Stomach (tissue), 9 donors: ENCODE measurements around the gene PDE8A. TPM values are rescaled to one million over a fixed set of nuclear protein-coding genes. Genes with fewer than 3 reads are reported as not detected.
A peak's percentile ranks its signal among the peaks of the same experiment; 100 is the strongest.

Source experiments
- DNase-seq, 2 donors: peaks; one replicate each; pipeline versions ENCODE4 v3.0.0 to v3.0.0-alpha.2; 2013 to 2019
- H3K27ac ChIP-seq, 5 donors: fragments of 200-600 bp in 4 of 5; sonication (generic) in 4 of 5; one replicate each; pipeline ENCODE4 v1.5.1; 2013 to 2019; ENCODE audit warnings: mild to moderate bottlenecking in 1 of 5, moderate library complexity in 1 of 5
- H3K27me3 ChIP-seq, 3 donors: fragments of 200-600 bp; sonication (generic); one replicate each; pipeline ENCODE4 v1.5.1; 2017 to 2019; ENCODE audit warnings: mixed run types in 1 of 3
- H3K36me3 ChIP-seq, 4 donors: fragments of 200-600 bp; sonication (generic); 1 replicate in 3 of 4; 2 replicates in 1 of 4; pipeline ENCODE4 v1.5.1; 2016 to 2019
- H3K4me1 ChIP-seq, 4 donors: fragments of 200-600 bp; sonication (generic); one replicate each; pipeline ENCODE4 v1.5.1; 2016 to 2019
- H3K4me3 ChIP-seq, 4 donors: fragments of 200-600 bp; sonication (generic) in 3 of 4; one replicate each; pipeline ENCODE4 v1.5.1; 2016 to 2019; ENCODE audit warnings: mild to moderate bottlenecking in 1 of 4
- H3K9me3 ChIP-seq, 4 donors: fragments of 200-600 bp; sonication (generic); one replicate each; pipeline ENCODE4 v1.5.1; 2016 to 2019
- CTCF ChIP-seq, 7 experiments: fragments of 450-650 bp in 4 of 7; fragments of 200-600 bp in 3 of 7; sonication (generic) in 3 of 7; IDR thresholded peaks; one replicate each; pipeline ENCODE4 v1.5.1; 2016 to 2019; ENCODE audit warnings: antibody characterized with exemption in 7 of 7, control low read depth in 2 of 7, mild to moderate bottlenecking in 1 of 7
- EP300 ChIP-seq: sonication (generic); formaldehyde crosslinking; IDR thresholded peaks from one replicate; pipeline ENCODE4 v1.6.1; 2017; ENCODE audit warnings: antibody characterized with exemption
- POLR2A ChIP-seq, 4 donors: fragments of 450-650 bp; IDR thresholded peaks; one replicate each; pipeline ENCODE4 v1.6.1; 2016; ENCODE audit warnings: antibody characterized with exemption in 4 of 4, control low read depth in 2 of 4, mild to moderate bottlenecking in 1 of 4, moderate library complexity in 1 of 4
- POLR2AphosphoS5 ChIP-seq, 3 donors: sonication (generic); formaldehyde crosslinking; IDR thresholded peaks; one replicate each; pipeline ENCODE4 v1.6.1; 2016; ENCODE audit warnings: antibody characterized with exemption in 3 of 3
- WGBS, 5 donors: extraction: QIAGEN DNeasy Blood & Tissue Kit in 3 of 5; methylation state at CpG; one replicate each; pipeline versions ENCODE4 v1.1.5 to v1.1.7; 2013 to 2018; 5-methylcytosine and 5-hydroxymethylcytosine counted together
- intact Hi-C: fragments of 100-400 bp; cut with DNase I; formaldehyde crosslinking; loops from one replicate; pipeline ENCODE4 v1.15.1; 2023; ENCODE audit warnings: low total_unique reads
- polyA plus RNA-seq, 3 donors: library from polyadenylated mRNA; stranded (reverse); fragments of 200-250 nt; gene quantifications; one replicate each; pipeline ENCODE4 v1.2.3, GENCODE V29; 2013
- total RNA-seq, 5 donors: library from RNA; depleted of rRNA; stranded (reverse); fragments of >200 nt; gene quantifications; one replicate each; pipeline versions ENCODE4 v1.1.0 to v1.2.3, GENCODE V29; 2014 to 2016
- donor health status: healthy with polysubstance abuse.
- donor health status: Bipolar disorder and iron deficiency.
- donor health status: healthy.

The PDE8A gene
- total and polyA plus RNA-seq, 8 donors, result 15.6 to 85.9 (median 38.3) TPM

DNA sequence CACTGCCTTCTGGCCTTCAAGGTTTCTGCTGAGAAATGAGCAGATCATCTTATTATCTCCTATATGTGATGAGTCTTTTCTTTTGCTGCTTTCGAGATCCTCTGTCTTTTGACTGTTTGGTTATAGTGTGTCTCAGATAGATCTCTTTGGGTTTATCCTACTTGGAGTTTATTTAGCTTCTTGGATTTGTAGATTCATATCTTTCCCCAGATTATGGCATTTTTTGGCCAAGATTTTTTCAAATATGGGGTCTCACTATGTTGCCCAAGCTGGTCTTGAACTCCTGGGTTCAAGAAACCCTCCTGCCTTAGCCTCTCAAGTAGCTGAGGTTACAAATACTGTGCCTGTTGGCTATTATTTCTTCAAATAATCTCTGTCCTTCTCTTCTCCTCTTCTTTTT, 150.3 kb downstream of the PDE8A start:
- peaks cover 10 to 97% (median 90%) of the 10 kb centered on the region in 4 donors for H3K36me3 ChIP-seq
- no peak overlapping the region for H3K4me3 ChIP-seq
- no peak for DNase-seq
- H3K9me3 ChIP-seq, result no peaks in the 10 kb centered on the region
- H3K4me1 ChIP-seq, result peaks cover 0 to 5% (median 0%) of the 10 kb centered on the region in 4 donors
- intact Hi-C loops, result no loop called here
- TF ChIP-seq POLR2AphosphoS5 (IDR thresholded peaks at IDR 0.05) (no peak), CTCF (IDR thresholded peaks at IDR 0.05) (no peak)
- H3K27ac ChIP-seq, result no peak overlapping the region
- no peaks in the 10 kb centered on the region for H3K27me3 ChIP-seq
- 91 to 100% (median 100%) methylated on average over 1 of the region's 1 CpG for WGBS, 5 donors

- peaks cover 10 to 97% (median 92%) of the 10 kb centered on the region in 4 donors for H3K36me3 ChIP-seq
- no peak for DNase-seq
- intact Hi-C loops, result no loop called here
- H3K27me3 ChIP-seq, result no peaks in the 10 kb centered on the region
- H3K4me3 ChIP-seq, result no peak overlapping the region
- H3K9me3 ChIP-seq, result no peaks in the 10 kb centered on the region
- TF ChIP-seq POLR2A (IDR thresholded peaks at IDR 0.05) (no peak), CTCF (IDR thresholded peaks at IDR 0.05) (no peak), EP300 (no peak), POLR2AphosphoS5 (IDR thresholded peaks at IDR 0.05) (no peak)
- H3K27ac ChIP-seq, result no peak overlapping the region
- peaks cover 0 to 16% (median 0%) of the 10 kb centered on the region in 4 donors for H3K4me1 ChIP-seq
- WGBS, 5 donors, result 97 to 100% (median 99%) methylated on average over 3 of the region's 3 CpGs
Measured at GRCh38 chr15:85133709-85134108, 152.1 kb downstream of the PDE8A start.

- peak in 1 of 2 donors; percentile 66 for DNase-seq
- Histone ChIP-seq H3K4me3 (no peak overlapping the region), H3K27ac (no peak overlapping the region), H3K9me3 (no peaks in the 10 kb centered on the region), H3K4me1 (peaks cover 0 to 16% (median 4%) of the 10 kb centered on the region in 4 donors), H3K36me3 (peaks cover 10 to 73% (median 72%) of the 10 kb centered on the region in 4 donors), H3K27me3 (no peaks in the 10 kb centered on the region)
- 60 to 69% (median 67%) methylated on average over 11 of the region's 11 CpGs for WGBS, 5 donors
- intact Hi-C loops, result no loop called here
- TF ChIP-seq POLR2A (IDR thresholded peaks at IDR 0.05) (no peak), POLR2AphosphoS5 (IDR thresholded peaks at IDR 0.05) (no peak), EP300 (no peak), CTCF (IDR thresholded peaks at IDR 0.05) (no peak)
Measured at GRCh38 chr15:85137489-85138168, 156.0 kb downstream of the PDE8A start.

GRCh38 chr15:85139391-85139790, 157.7 kb downstream of the PDE8A start:
- peaks cover 10 to 60% (median 56%) of the 10 kb centered on the region in 4 donors for H3K36me3 ChIP-seq
- no peak for DNase-seq
- H3K27ac ChIP-seq, result no peak overlapping the region
- 87 to 96% (median 93%) methylated on average over 2 of the region's 2 CpGs for WGBS, 5 donors
- intact Hi-C loops, result no loop called here
- no peaks in the 10 kb centered on the region for H3K9me3 ChIP-seq
- H3K27me3 ChIP-seq, result no peaks in the 10 kb centered on the region
- peaks cover 0 to 16% (median 4%) of the 10 kb centered on the region in 4 donors for H3K4me1 ChIP-seq
- no peak overlapping the region for H3K4me3 ChIP-seq
- TF ChIP-seq POLR2A (IDR thresholded peaks at IDR 0.05), result no peak

DNA sequence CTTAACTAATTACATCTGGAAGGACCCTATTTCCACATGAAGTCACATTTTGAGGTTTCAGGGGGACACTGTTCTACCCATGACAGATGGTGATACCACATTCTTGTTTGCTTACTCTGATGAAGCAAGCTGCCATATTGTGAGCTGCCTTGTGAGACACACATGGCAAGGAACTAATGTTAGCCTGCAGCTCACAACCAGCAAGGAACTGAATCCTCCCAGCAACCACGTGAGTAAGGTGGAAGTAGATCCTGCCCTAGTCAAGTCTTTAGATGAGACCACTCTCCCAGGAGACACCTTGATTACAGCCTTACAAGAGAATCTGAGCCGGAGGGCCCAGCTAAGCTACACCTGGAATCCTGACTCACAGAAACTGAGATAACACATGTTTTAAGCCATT, 160.1 kb downstream of the PDE8A start:
- intact Hi-C loops, result no loop called here
- Histone ChIP-seq H3K4me1 (peaks cover 0 to 13% (median 4%) of the 10 kb centered on the region in 4 donors), H3K36me3 (peaks cover 0 to 36% (median 33%) of the 10 kb centered on the region in 4 donors), H3K27ac (no peak overlapping the region), H3K27me3 (no peaks in the 10 kb centered on the region), H3K4me3 (no peak overlapping the region), H3K9me3 (no peaks in the 10 kb centered on the region)
- 64 to 83% (median 69%) methylated on average over 2 of the region's 2 CpGs for WGBS, 5 donors
- TF ChIP-seq POLR2A (IDR thresholded peaks at IDR 0.05) (no peak), EP300 (no peak), CTCF (IDR thresholded peaks at IDR 0.05) (no peak), POLR2AphosphoS5 (IDR thresholded peaks at IDR 0.05) (no peak)
- DNase-seq, result no peak
